D341Med (cell line): Measurements from ENCODE around the gene LRRC58.

Experiments used
- DNase-seq: peaks from one replicate; pipeline ENCODE4 v3.0.0; 2012; ENCODE audit warnings: low spot score

Gene LRRC58

GRCh38 chr3:120276767-120277166 lies 72.4 kb downstream of the LRRC58 start:
- DNase-seq, result no peak

DNA sequence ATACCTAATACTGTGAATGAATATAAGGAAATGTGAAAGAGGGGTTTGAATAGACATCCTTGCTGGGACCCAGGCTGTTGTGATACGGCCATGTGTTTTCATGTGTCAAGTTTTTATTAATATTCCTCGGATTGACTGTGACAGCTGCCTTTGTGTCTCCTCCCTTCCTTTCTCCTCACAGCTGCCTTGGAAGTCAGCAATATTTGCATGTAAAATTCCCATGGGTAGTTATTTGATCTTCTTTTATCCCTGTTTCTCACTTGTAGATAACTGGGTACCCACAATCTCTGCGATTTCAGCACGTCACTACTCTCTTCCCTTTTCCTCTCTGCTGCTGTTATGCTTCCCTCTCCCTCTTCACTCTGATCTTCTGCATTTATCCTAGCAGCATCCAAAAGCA lies 73.5 kb downstream of the LRRC58 start:
- no peak for DNase-seq

GRCh38 chr3:120274739-120275167 lies 74.4 kb downstream of the LRRC58 start:
- DNase-seq, result no peak
